Measurements from ENCODE around the gene ULK4.

The ULK4 gene

GRCh38 chr3:41260063-41260450 is 701.8 kb downstream of the ULK4 start:
- no peak for DNase-seq (ENCODE audit: low read depth)

- no peak for DNase-seq (ENCODE audit: low read depth)
Observed at GRCh38 chr3:41259449-41260062, 702.3 kb downstream of the ULK4 start.

- no peak for DNase-seq (ENCODE audit: low read depth)
Observed at GRCh38 chr3:41258239-41258800, 703.6 kb downstream of the ULK4 start.

GRCh38 chr3:41251593-41251992 is 710.3 kb downstream of the ULK4 start:
- no peak for DNase-seq (ENCODE audit: low read depth)

- DNase-seq (ENCODE audit: low read depth), result no peak
Observed at GRCh38 chr3:41250825-41251224, 711.1 kb downstream of the ULK4 start.

GRCh38 chr3:41249318-41249717 is 712.6 kb downstream of the ULK4 start:
- DNase-seq (ENCODE audit: low read depth), result no peak

- DNase-seq (ENCODE audit: low read depth), result no peak
Observed at GRCh38 chr3:41248525-41248924, 713.4 kb downstream of the ULK4 start.

GRCh38 chr3:41247055-41248004 is 714.6 kb downstream of the ULK4 start:
- no peak for DNase-seq (ENCODE audit: low read depth)

- no peak for DNase-seq (ENCODE audit: low read depth)
Observed at GRCh38 chr3:41244620-41245336, 717.1 kb downstream of the ULK4 start.

- no peak for DNase-seq (ENCODE audit: low read depth)
Observed at GRCh38 chr3:41243183-41243582, 718.7 kb downstream of the ULK4 start.

- no peak for DNase-seq (ENCODE audit: low read depth)
Observed at GRCh38 chr3:41241800-41242571, 719.9 kb downstream of the ULK4 start.

GRCh38 chr3:41241161-41241560 is 720.7 kb downstream of the ULK4 start:
- DNase-seq (ENCODE audit: low read depth), result no peak

GRCh38 chr3:41239587-41239986 is 722.3 kb downstream of the ULK4 start:
- DNase-seq (ENCODE audit: low read depth), result no peak

- DNase-seq (ENCODE audit: low read depth), result no peak
Observed at GRCh38 chr3:41237907-41238306, 724.0 kb downstream of the ULK4 start.

- no peak for DNase-seq (ENCODE audit: low read depth)
Observed at GRCh38 chr3:41236228-41236627, 725.7 kb downstream of the ULK4 start.

GRCh38 chr3:41234823-41235721 is 726.8 kb downstream of the ULK4 start:
- no peak for DNase-seq (ENCODE audit: low read depth)

GRCh38 chr3:41224120-41224806 is 737.6 kb downstream of the ULK4 start:
- DNase-seq (ENCODE audit: low read depth), result no peak

- DNase-seq (ENCODE audit: low read depth), result no peak
Observed at GRCh38 chr3:41223691-41224090, 738.2 kb downstream of the ULK4 start.

- no peak for DNase-seq (ENCODE audit: low read depth)
Observed at GRCh38 chr3:41223078-41223477, 738.8 kb downstream of the ULK4 start.

- no peak for DNase-seq (ENCODE audit: low read depth)
Observed at GRCh38 chr3:41222501-41222900, 739.4 kb downstream of the ULK4 start.
